Smooth muscle cell (in vitro differentiated cells): ENCODE measurements around the gene TMEM244. TPM values are rescaled to one million over a fixed set of nuclear protein-coding genes. Genes with fewer than 3 reads are reported as not detected.
A peak's percentile ranks its signal among the peaks of the same experiment; 100 is the strongest.

Experiments used
- DNase-seq: peaks from one replicate; lab custom pipeline; 2025; ENCODE audit not compliant: unreplicated experiment; lab: John Stamatoyannopoulos, UW
- H2AFZ ChIP-seq: fragments of 200-600 bp; sonication (generic); 2 replicates; pipeline ENCODE4 v1.6.0; 2016; ENCODE audit warnings: antibody characterized with exemption, low read depth, mild to moderate bottlenecking
- H3F3A ChIP-seq: fragments of 200-600 bp; sonication (generic); 2 replicates; pipeline ENCODE4 v1.6.0; 2017; ENCODE audit warnings: antibody characterized with exemption, low read depth
- H3K27ac ChIP-seq: fragments of 200-600 bp; sonication (generic); 2 replicates; pipeline ENCODE4 v1.5.1; 2016; ENCODE audit warnings: low read depth, mild to moderate bottlenecking
- H3K27me3 ChIP-seq: fragments of 200-600 bp; sonication (generic); 2 replicates; pipeline ENCODE4 v1.6.1; 2016; ENCODE audit warnings: low read depth, mild to moderate bottlenecking
- H3K36me3 ChIP-seq: fragments of 200-600 bp; sonication (generic); 2 replicates; pipeline ENCODE4 v1.5.1; 2016; ENCODE audit warnings: low read depth
- H3K4me1 ChIP-seq: fragments of 200-600 bp; sonication (generic); 2 replicates; pipeline ENCODE4 v1.5.1; 2016; ENCODE audit warnings: low read depth
- H3K4me2 ChIP-seq: fragments of 200-600 bp; sonication (generic); 2 replicates; pipeline ENCODE4 v1.6.0; 2016; ENCODE audit warnings: mild to moderate bottlenecking
- H3K4me3 ChIP-seq: fragments of 200-600 bp; sonication (generic); 2 replicates; pipeline ENCODE4 v1.5.1; 2016; ENCODE audit warnings: mild to moderate bottlenecking
- H3K79me2 ChIP-seq: fragments of 200-600 bp; sonication (generic); 2 replicates; pipeline ENCODE4 v1.6.0; 2016; ENCODE audit warnings: low read depth, mild to moderate bottlenecking
- H3K9ac ChIP-seq: fragments of 200-600 bp; sonication (generic); 2 replicates; pipeline ENCODE4 v1.6.0; 2016; ENCODE audit warnings: low read depth
- H3K9me3 ChIP-seq: fragments of 200-600 bp; sonication (generic); replicated peaks from 2 replicates; pipeline ENCODE4 v1.5.1; 2016; ENCODE audit warnings: low read depth
- H4K20me1 ChIP-seq: fragments of 200-600 bp; sonication (generic); 2 replicates; pipeline ENCODE4 v1.6.0; 2016; ENCODE audit warnings: low read depth
- CTCF ChIP-seq: fragments of 200-600 bp; sonication (generic); IDR thresholded peaks from 2 replicates; pipeline ENCODE4 v1.5.1; 2017; ENCODE audit warnings: borderline replicate concordance, mild to moderate bottlenecking, antibody characterized with exemption; ENCODE audit not compliant: insufficient read depth, poor library complexity, severe bottlenecking
- WGBS: methylation state at CpG from one replicate; pipeline ENCODE4 v1.1.7; 2016; ENCODE audit warnings: low lambda C conversion rate; 5-methylcytosine and 5-hydroxymethylcytosine counted together
- polyA plus RNA-seq: library from polyadenylated mRNA; unstranded; fragments of >200 nt; fragmentation: Nextera tagmentation; extraction: Ambion mirVana; gene quantifications from 2 replicates; pipeline ENCODE4 v1.2.1, GENCODE V29; 2016
- total RNA-seq: library from RNA; depleted of rRNA; stranded (reverse); fragments of >200 nt; gene quantifications from 2 replicates; pipeline ENCODE4 v1.2.3, GENCODE V29; 2014

Gene TMEM244
- total and polyA plus RNA-seq, 2 experiments from 2014 or later, result not detected

DNA sequence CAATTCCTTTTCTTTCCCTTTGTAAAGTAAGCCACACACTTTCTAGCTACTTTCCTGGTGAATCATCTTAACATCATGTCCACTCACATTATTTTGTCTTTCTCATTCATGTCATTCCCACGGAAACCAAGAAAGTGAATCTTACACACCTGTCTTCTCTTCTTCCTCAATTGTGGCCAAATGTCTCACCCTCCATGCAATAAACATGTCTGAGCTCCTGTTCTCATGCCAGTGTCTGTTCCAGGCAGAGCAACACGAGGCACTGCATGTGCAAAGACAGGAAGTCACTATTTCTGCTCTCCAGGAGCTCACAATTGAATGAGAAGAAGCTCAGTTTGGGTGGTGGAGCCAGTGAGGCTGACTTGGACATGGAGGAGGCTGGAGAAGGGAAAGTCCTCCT is 29.0 kb upstream of the TMEM244 start:
- no peak for DNase-seq
- Histone ChIP-seq H3K4me2 (no peak overlapping the region), H3K4me1 (no peaks in the 10 kb centered on the region), H3K9me3 (no peaks in the 10 kb centered on the region), H2AFZ (no peak overlapping the region), H3K27ac (peak overlapping the region; percentile 31), H3K27me3 (no peaks in the 10 kb centered on the region), H3F3A (no peaks in the 10 kb centered on the region), H4K20me1 (no peaks in the 10 kb centered on the region), H3K36me3 (no peaks in the 10 kb centered on the region), H3K79me2 (no peaks in the 10 kb centered on the region), H3K9ac (no peak overlapping the region), H3K4me3 (no peak overlapping the region)
- no peak for TF ChIP-seq CTCF
- WGBS, result 68% methylated on average over 2 of the region's 2 CpGs

DNA sequence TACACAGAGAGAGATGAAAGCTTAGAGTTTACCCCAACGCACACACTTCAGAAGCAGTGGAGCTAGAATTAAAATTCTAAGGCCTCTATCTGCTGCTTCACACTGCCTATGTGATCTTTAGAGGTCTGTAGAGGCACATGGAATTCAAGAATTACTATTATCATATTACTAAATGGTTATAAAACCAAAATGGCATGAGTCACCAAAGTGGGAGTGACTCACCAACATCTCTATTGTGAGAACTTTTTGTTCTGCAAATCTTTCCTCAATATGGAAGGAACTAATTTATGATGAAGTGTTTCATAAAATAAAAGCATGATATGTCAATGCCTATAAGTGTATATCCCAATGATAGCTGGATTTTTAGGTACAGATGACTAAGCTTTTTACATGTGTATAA is 28.5 kb upstream of the TMEM244 start:
- TF ChIP-seq CTCF, result no peak
- Histone ChIP-seq H3K27me3 (no peaks in the 10 kb centered on the region), H3K79me2 (no peaks in the 10 kb centered on the region), H3K36me3 (no peaks in the 10 kb centered on the region), H3K4me2 (peak overlapping the region; percentile 54), H3K9me3 (no peaks in the 10 kb centered on the region), H2AFZ (no peak overlapping the region), H3K27ac (peak overlapping the region; percentile 31), H4K20me1 (no peaks in the 10 kb centered on the region), H3K9ac (no peak overlapping the region), H3F3A (no peaks in the 10 kb centered on the region), H3K4me3 (no peak overlapping the region), H3K4me1 (no peaks in the 10 kb centered on the region)
- DNase-seq, result no peak
- 97% methylated on average over 1 of the region's 1 CpG for WGBS

- no peaks in the 10 kb centered on the region for H3F3A ChIP-seq
- WGBS, result 73% methylated on average over 4 of the region's 4 CpGs
- no peak overlapping the region for H2AFZ ChIP-seq
- H3K4me3 ChIP-seq, result no peak overlapping the region
- H3K27ac ChIP-seq, result no peak overlapping the region
- no peak for DNase-seq
- H3K9me3 ChIP-seq, result no peaks in the 10 kb centered on the region
- no peaks in the 10 kb centered on the region for H3K36me3 ChIP-seq
- no peaks in the 10 kb centered on the region for H3K4me1 ChIP-seq
- H3K27me3 ChIP-seq, result no peaks in the 10 kb centered on the region
- no peak overlapping the region for H3K4me2 ChIP-seq
- TF ChIP-seq CTCF, result no peak
- H3K79me2 ChIP-seq, result no peaks in the 10 kb centered on the region
- H4K20me1 ChIP-seq, result no peaks in the 10 kb centered on the region
- H3K9ac ChIP-seq, result no peak overlapping the region
These were observed 25.5 kb upstream of the TMEM244 start for GRCh38 chr6:129886401-129887155.

DNA sequence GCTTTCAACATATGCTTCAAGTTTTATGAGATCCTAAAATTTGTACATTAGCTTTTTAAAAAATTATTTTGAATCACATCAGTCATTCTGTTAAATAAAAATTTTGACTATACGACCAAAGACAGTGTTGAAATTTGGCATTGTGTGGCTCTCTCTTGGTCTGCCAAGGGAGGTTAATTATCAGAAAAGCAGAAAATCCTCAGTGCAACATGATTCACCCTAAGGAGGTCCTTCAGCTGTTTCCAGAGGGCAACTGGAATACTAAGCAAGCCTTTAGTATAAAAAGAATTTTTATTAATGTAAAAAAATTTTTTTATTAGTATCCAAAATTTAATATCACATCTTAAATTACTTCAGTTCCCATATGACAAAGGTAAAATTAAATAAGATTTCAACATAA is 23.1 kb upstream of the TMEM244 start:
- no peak overlapping the region for H2AFZ ChIP-seq
- H3K9ac ChIP-seq, result no peak overlapping the region
- 96% methylated on average over 1 of the region's 1 CpG for WGBS
- H3K4me1 ChIP-seq, result no peaks in the 10 kb centered on the region
- no peaks in the 10 kb centered on the region for H3K79me2 ChIP-seq
- no peak overlapping the region for H3K4me2 ChIP-seq
- no peak overlapping the region for H3K4me3 ChIP-seq
- no peak for TF ChIP-seq CTCF
- no peaks in the 10 kb centered on the region for H4K20me1 ChIP-seq
- no peak overlapping the region for H3K27ac ChIP-seq
- H3F3A ChIP-seq, result no peaks in the 10 kb centered on the region
- H3K36me3 ChIP-seq, result no peaks in the 10 kb centered on the region
- H3K9me3 ChIP-seq, result no peaks in the 10 kb centered on the region
- H3K27me3 ChIP-seq, result no peaks in the 10 kb centered on the region
- no peak for DNase-seq
